ENCODE measurements around the gene CELF4.

Gene CELF4

DNA sequence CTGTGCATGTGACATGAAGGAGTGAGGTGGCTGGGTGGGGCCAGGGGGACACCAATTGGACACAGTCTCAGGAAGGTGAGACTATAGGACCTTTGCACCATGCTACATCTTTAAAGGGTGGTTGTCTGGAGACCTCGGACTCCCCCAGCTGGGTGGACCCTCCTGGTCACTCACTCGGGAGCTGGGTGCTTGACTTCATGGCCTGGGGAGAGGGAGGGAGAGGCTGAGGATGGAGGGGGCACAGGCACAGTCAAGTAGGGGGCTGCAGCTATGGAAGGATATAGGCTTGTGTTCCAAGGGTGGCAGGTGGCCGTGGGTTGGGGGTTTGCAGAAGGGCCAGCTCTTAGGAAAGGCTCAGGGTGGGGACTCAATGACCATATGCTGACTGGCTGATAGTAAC lies 7.1 kb upstream of the CELF4 start:
- DNase-seq (ENCODE audit: low read depth) = no peak

DNA sequence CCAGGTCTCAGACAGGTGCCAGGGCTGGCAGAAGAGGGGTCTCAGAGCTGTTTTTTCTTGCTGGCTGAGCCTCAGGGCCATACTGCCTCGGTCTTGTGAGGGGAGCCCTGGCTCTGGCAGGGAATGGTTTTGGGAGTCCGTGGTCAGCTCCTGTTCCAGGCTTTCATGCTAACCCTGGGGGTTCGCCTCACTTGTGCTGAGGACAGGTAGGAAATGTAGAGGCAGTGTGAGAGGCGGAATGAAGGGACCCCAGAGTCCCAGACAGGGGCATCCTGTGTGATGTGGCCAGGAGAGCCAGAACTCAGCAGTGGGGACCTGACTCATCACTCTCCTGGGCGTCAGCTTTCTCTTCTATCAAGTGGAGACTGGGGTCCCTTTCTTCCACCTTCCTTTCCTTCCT lies 5.7 kb upstream of the CELF4 start:
- no peak for DNase-seq (ENCODE audit: low read depth)

DNA sequence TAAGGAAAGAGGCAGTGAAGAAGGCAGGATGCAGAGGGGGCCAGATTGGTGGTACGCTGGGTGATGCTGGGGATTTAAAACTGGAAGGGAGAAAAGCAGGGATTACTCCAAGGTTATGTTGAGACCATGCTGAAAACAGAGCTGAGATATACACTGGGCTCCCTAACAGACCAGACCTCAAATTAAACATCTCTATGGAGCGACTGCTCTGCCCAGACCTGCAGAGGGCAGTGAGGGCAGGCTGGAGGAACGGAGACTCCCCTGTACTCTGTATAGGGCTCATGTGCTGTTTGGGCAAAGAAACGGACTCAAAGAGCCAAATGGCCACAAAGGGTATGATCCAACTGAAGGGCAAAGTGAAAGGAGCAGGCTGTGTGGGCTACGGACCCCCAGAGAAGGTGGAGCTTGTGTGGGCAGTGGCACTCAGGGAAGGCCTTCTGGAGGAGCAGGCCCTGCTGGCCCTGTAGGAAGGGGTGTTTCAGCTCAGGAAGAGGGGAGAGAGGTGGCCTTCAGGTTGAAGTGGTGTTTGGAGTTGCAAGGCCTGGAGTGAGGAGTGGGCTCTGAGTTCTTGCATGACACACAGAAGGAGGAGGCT lies 4.8 kb upstream of the CELF4 start:
- no peak for DNase-seq (ENCODE audit: low read depth)

DNA sequence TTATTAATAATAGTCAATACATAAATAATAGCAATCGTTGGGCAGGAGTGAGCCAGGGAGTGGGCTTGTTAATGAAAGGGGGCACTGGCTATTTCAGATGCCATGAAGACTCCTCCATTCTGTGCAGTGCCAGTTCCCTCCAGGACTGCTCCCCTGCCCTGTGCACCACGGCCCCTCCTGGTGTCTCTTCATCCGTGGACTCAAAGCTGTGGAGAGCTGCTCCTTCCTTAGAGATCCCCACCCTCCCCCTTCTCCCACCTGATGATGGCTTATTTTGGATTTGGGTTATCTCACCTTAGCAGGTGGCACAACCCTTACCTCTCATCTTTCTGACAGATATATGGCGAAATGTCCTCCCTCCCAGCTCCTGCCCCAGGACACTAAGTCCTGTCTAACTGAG lies 3.1 kb upstream of the CELF4 start:
- no peak for DNase-seq (ENCODE audit: low read depth)

DNA sequence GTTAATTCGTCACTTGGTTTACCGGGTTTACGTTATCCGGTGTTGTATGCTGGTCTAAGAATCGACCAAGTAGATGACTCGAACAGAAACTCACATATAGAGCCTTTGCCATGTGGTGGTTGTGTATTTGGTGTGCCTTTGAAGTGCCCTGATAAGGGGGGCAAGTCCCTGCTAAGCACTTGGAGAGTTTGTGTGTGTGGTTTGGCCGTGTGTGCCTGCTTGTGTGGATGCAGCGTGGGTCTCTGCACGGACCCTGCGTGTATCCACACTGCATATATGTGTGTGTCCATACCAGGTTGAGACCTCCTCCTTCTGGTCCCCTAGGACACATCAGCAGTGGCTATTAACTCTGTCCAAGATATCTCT lies 2.4 kb upstream of the CELF4 start:
- no peak for DNase-seq (ENCODE audit: low read depth)

DNA sequence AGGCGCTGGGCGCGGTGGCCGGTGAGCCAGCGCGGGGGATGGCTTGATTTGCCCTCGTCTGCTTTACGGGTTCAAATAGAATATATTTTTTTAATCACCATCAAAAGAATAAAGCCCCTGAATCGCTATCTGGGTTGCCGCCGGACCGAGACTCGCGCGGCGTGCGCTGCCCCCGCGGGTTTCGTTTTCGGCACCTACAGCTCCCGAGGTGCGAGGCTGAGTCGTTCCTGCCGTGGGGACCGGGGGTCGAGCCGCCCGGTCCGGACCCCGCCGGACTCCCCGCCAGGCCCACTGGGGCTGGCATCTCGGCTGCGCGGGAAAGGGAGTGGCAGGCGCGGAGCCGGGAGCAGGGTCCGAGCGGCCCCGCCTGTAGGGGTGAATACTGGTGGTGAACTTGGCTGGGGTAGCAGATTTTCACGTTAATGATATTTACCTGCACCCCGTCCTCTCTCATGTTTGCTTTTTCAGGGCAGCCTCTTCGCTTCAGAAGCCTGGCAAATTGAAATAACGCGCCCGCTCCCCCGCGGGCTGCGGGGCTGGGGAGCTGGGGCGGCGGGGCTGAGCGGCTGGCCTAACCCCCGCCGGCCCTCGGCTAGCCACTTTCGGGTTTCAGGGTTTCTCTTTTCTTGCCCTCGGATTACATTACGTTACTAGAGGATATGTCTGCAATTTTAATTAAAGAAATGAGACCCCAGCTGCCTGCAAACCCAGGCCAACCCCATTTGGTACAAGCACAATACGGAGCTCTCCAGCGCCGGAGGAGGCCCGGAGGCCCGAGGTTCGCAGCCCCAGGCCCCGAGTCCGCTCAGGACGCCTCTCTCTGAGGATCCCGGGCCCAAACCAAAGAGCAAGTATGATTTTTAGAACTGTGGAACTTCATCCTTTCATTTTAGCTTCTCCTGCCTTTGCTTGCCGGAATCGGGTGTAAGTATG lies 1.7 kb upstream of the CELF4 start:
- DNase-seq (ENCODE audit: low read depth) = no peak

DNA sequence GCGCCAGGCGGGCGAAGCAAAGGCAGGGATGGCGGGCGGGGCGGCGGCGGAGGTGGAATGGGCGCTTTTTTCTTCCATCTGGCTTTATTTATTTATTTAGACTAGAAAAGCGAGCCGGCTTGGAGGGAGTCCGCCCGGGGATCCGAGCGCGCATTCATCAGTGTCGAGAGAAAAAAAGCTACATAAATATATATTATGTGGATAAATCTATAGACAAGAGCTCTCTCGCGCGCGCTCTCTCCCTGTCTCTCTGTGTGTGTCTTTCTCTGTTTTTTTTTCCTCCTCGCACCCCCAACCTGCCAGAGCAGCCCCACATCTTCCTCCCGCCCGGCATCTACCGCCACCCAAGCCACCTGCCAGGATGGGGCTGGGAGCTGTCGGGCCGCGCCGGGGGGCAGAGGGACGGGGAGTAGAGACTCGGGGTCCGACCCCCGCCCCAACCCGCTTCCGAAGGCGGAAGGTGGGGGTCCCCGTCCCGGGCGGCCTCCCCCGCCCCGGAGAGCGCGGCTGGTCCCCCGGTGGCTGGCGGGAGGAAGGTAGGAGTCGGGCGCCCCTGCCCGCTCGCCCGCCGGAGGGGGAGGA lies 972 bp upstream of the CELF4 start:
- DNase-seq (ENCODE audit: low read depth) = no peak

DNA sequence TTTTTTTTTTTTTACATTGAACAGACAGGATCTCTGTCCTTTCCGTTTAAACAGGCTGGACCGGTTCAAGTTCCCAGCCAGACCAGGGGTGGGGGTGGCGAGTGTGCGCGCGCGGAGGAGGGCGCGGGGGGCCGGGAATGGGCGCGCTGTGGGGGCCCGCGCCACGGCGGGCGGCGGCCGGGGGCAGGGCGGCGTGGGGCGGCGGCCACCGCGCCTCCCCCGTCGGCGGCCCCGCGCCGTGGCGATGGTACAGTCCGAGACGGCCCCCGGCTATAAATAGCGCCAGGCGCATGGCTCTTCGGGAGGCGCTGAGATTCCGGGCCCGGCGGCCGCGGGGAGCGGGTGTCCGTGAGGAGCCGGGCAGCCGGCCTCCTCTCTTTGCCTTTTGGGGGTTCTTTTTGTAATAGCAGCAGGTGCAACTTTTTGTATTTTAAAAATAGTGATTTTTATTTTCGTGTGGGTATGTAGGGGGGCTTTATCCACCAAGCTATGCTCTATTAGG lies 430 bp upstream of the CELF4 start:
- DNase-seq (ENCODE audit: low read depth) = no peak

DNA sequence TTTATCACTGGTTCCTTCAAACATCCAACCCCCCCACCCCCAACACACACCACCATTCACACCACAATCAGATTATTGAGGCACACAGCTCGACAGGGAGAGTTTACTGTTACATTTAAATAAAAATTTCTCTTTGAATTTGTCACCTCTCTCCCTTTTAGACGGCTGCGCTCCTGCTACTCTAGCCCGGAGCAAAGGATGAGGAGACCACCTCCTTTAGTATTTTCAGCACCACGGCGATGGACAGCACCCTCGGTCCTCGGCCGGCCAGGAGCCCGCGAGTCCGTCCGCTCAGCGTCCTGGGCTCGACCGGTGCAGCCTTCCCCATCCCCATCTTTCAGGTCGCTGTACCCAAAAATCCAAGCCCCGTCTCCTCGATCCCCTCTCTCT lies 892 bp downstream of the CELF4 start:
- DNase-seq (ENCODE audit: low read depth) = no peak

DNA sequence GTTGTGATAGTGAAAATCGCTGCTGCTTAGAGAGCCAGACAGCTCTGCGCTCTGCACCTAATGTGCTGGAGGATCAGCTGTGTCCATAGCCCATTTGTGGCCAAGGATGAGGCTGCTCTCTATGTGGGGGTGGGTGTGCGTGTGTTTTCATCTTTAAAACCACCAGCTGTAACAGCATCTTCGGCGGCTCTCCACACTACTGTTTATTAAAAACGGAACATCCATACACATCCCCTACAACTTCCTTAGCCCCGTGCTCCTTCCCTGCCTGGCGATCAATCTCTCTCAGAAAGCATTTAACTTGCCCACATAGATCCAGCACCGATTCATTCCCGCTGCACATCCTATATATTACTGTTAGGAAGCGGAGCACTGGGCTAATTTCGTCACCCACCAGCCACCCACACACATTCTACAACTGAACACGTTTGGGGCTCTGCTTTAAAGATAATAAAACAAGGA lies 1.6 kb downstream of the CELF4 start:
- DNase-seq (ENCODE audit: low read depth) = no peak

DNA sequence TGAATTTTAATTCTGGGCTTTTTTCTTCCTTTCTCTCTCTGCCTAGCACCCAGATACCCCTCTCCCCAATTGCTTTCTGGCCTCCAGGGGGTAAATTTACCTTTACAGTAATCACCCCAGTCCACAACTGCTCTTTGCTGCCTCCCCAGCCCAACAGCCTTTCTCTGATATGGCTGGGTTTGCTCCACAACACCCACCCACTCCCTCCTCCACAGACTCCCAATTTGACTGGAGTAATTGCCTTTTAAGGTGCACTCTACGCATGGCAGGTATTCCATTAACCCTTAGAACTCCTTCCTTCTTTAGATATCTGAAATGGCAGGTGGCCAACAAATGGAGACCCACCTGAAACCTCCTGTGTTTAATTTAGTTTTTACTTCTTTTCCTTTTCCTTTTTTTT lies 3.6 kb downstream of the CELF4 start:
- no peak for DNase-seq (ENCODE audit: low read depth)

DNA sequence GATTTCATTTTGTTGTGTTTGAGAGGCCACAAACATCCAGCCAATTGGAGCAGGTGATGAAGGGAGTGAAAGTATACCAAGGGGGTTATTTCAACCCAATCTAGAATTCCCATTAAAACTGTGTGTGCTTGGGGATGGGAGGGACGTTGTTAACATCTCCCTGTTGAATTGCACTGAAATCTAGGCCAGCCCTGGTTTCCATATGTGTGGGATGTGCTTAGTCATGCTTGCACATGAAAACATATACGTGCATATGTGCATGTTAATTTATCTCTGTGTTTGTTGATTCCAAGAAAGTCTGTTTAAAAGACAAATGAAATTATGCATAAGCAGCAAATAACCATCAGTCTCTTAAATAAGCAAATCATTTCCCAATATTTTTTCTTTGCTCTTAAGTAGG lies 5.6 kb downstream of the CELF4 start:
- DNase-seq (ENCODE audit: low read depth) = no peak

DNA sequence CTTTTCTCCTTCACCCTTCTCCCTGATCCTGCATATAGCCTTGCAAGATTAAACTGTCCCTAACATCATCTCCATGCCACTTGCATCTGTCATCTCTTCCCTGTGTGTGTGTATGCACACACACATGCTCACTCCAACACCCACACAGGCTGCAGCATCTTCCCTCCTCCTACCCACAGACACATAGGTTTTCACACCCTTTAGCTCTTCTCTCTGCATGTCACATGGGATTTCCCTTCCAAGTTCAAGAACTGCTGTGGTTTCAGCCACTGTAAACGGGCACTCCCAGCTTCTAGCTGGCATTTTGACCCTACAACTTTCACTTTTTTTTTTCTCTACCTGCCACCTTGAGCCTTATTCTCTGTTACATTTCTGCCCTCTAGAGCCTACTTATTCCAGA lies 6.4 kb downstream of the CELF4 start:
- DNase-seq (ENCODE audit: low read depth) = no peak

DNA sequence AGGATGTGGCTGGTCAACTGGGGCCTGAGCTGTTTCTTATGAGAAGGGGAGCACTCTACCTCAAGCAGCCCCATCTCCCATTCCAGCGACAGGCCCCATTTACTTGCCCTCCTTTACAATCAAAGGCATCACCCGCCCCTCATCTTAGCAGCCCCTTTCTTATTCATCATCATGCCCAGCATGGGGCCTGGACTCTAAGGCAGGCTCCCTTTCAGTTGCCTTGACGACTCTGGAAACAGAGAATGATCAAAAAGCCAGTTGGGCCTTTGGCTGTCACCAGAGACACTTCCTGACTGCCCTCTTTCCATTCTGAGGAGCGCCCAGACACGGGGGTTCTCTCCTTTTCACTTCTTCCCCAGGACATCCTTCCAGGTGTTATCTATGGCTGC lies 11.2 kb downstream of the CELF4 start:
- no peak for DNase-seq (ENCODE audit: low read depth)

DNA sequence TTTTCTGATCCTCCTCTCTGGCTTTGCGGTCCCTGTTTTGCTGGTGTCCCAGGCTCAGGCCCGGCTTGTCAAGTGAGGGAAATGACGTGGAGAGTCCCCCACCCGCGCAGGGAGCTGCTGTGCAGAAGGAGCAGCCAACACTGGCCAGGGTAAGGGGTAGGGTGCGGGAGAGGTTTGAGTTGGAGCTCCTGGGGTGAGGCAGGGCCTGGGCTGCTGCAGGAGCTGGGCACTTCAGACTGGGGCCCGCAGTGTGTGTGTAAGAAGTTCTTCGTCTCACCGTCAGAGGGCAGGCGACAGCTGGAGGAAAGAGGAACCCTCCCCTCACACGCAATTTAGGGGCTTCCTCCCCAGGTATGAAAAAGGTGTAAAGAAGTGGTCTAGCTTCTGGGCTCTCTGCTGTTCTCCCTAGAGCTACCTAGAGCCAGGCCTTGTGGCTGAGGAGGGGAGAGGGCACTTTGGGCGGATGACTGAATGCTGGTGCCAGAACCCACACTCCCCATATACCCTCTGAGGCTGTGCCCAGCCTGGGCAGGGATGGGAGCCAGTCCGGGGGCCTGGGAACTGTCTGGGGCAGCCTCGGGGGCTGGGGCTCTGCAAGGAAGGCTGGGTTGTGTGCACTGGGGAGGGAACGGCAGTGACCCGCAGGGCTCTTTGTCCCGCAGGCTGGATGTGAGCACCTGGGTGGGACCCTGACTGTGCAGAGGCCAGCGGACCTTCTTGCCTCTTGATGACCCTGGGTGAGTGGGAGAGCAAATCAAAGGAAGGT lies 11.8 kb downstream of the CELF4 start:
- DNase-seq (ENCODE audit: low read depth) = no peak

DNA sequence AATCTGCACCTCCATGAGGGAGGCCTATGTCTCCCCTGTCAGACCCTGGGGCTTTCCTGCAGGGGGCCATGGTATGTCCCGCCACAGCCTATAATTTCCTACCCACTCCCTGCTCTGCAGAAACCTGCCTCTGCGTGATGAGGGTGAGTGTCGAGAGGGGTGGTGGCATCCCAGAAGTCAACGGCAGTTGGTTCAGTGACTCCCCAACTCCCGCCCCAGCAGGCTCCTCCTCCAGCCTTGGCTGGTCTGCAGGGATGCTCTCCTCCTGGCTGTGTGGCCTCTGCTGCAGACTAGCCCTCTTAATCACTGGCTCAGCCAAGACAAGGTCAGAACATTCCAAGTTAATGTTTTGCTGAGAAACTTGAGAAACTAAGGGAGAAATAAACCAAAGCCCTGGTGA lies 13.3 kb downstream of the CELF4 start:
- no peak for DNase-seq (ENCODE audit: low read depth)

DNA sequence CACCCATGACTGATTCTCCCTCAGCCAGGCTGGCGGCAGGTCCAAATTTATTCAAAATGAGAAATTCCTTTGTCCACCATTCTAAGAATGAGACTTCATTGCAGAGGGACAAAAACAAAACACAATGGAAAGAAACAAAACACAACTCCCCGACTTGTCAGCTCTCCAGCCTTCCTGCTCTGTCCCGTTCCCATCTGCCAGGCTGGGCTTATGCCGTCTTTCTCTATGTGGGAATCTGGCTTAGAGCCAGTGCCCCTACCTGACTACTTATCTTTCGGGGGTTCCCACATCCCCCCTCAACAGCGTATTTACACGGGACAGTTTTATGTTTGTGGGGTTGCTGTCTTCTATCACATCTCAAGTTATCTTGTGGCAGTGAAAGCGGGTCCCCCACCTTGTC lies 13.8 kb downstream of the CELF4 start:
- DNase-seq (ENCODE audit: low read depth) = no peak

DNA sequence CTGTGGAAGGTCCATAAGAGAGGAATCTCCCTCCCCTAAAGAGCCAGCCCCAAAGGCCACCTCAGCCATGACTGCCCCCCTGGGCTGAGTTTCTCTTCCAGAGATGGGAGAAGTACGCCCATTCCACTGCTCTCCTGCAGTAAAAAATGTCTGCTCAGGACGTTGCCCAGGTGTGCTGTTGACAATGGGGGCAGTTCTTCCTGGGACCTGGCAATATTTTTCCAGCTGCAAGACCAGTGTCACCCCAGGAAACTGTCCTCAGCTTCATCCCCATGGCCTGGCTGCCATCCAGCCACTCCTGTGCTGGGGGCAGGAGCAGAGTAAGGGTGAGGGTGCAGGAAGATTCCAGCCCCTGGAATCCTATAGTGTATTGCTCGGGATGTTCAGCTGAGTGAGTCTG lies 14.3 kb downstream of the CELF4 start:
- no peak for DNase-seq (ENCODE audit: low read depth)

DNA sequence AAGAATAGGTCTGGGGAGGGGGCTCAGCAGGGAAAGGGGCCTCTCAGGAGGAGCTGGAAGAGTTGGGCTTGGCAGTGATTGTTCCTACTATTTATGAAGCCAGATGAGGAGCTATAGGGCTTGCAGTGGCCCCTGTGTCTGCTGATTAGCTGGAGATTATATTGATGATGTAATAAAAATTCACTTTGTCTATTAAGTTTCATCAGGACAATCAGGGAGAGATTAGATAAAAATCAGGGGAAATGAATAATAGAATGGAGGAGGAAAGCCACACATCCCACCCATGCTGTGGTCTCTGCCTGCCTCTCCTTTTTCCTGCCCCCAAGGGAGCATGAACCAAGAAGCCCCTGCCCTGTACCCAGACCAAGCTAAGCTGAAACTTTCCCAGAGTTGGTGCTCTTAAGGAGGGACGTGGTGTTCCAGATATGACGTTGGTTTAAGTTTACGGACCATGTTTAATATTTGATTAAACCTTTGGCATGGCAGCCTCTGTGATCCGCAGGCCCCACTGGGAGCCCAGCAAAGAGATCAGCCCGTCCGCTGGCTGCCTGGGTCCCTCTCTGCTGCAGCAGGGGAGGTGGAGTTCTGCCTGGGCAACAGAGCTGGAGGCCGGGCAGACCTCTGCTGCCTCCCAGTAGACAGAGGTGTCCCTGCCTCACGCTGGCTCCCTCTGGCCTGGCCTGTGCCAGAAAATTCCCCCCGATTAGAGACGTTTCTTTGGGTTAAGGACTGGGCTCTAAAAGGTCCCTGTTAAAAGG lies 15.3 kb downstream of the CELF4 start:
- no peak for DNase-seq (ENCODE audit: low read depth)

DNA sequence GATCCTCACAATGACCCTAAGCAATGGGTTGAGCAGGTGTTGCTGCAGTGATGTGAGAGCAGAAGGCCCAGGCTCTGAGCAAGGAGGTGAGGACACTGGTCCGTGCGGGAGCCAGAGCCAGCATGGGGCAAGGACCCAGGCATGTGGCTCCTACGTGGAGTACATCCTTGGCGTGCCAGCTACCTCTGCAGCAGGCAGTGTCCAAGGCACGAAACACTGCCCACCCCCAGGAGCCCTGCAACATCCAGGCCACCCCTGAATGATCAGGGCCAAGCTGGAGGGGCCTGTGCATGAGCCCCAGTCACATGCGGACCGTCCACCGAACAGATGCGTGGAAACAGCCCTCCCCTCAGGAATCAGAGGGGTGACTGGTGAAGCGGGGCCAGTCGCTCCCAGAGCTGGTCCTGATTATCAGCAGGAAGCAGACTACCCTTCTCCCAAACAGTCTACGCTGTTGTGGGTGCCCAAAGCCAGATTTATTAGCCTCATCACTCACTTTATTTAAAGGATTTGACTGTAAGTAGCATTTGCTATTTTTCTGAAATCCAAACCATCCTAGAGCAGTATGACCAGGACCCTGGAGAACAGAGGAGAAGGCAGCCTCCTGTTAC lies 16.8 kb downstream of the CELF4 start:
- DNase-seq (ENCODE audit: low read depth) = no peak

DNA sequence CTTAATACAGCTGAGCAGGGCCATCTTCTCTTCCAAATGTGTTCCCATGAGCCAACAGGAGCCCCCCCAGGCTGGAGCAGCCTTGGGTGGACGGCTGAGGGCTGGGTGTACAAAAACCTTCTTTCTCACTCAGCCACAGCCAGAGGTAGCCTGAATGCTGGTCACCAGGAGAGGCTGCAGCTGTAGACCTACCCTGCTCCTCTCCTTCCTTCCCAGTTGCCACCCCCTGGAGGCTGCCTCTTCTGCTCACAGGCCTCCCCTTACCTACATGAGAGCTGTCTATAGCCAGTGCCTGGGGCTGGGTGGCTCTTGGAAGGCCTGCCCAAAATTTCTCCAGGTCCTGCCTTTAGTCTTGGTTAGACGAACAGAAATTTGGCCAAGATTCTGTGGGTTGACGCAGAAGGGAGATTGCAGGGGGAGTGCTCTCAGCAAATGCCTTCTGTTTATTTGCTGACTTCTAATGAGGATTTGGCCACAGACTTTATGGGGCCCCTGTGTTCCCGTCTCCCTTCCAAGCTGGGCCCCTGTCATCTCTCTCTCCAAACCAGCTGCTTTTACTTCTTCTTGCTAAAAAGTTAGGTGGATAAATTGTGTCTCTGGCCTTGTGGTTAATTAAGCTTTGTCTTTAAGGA lies 18.3 kb downstream of the CELF4 start:
- no peak for DNase-seq (ENCODE audit: low read depth)
